GM12878 (cell line): ENCODE results near the gene RBMS1. TPM values are rescaled to one million over a fixed set of nuclear protein-coding genes. Genes with fewer than 3 reads are reported as not detected.

Experiments
- ATAC-seq: fragments of 200-7000 bp; cut with Tn5 transposase; 3 replicates; pipeline ENCODE4 v1.9.1; 2020; ENCODE audit warnings: mild to moderate bottlenecking, moderate library complexity
- BruUV-seq: library from RNA; stranded (reverse); fragments of 400-500 nt; replicated peaks from 2 replicates; lab custom pipeline; 2021; lab: Mats Ljungman, UMichigan
- CTCF ChIA-PET: fragments of 300-600 bp; sonication (Branson Sonifier 250); formaldehyde crosslinking; extraction: SDS; loops from one replicate; lab custom pipeline; 2021; ENCODE audit warnings: inconsistent platforms; lab: Yijun Ruan, JAX
- POLR2A ChIA-PET: fragments of 350-600 bp; formaldehyde crosslinking; extraction: SDS; loops from one replicate; lab custom pipeline; 2021; ENCODE audit warnings: inconsistent platforms; lab: Charles Lee
- RAD21 ChIA-PET: fragments of 300-600 bp; sonication (Branson Sonifier 250); formaldehyde crosslinking; loops from one replicate; lab custom pipeline; 2023; ENCODE audit warnings: antibody characterized with exemption; ENCODE audit not compliant: unreplicated experiment; lab: Charles Lee
- SMC1A ChIA-PET: fragments of 300-600 bp; sonication (Branson Sonifier 250); formaldehyde crosslinking; loops from one replicate; lab custom pipeline; 2023; ENCODE audit not compliant: unreplicated experiment, uncharacterized antibody; lab: Charles Lee
- DNase-seq: peaks from one replicate; pipeline ENCODE4 v3.0.0-alpha.2; 2011; ENCODE audit warnings: low read depth, low spot score
- FAIRE-seq: peaks from 3 replicates; lab custom pipeline; 2011; peaks lifted over from hg19 to GRCh38; lab: Jason Lieb, UNC
- H2AFZ ChIP-seq: 2 replicates; pipeline ENCODE4 v1.6.0; 2011; ENCODE audit warnings: low read depth, low read length, control low read depth; ENCODE audit not compliant: control insufficient read depth
- H3K27ac ChIP-seq: 2 replicates; pipeline ENCODE4 v1.5.1; 2011; ENCODE audit warnings: control low read depth; ENCODE audit not compliant: control insufficient read depth, insufficient read depth
- H3K27me3 ChIP-seq, 2 experiments: replicated peaks in 1 of 2; 2 replicates each; pipeline versions ENCODE4 v1.6.0 to v1.6.1; 2011; ENCODE audit warnings: low read length in 1 of 2; ENCODE audit not compliant: control insufficient read depth in 2 of 2, insufficient read depth in 2 of 2
- H3K36me3 ChIP-seq, 2 experiments: 2 replicates each; pipeline ENCODE4 v1.5.1; 2011; ENCODE audit warnings: low read length in 1 of 2; ENCODE audit not compliant: control insufficient read depth in 2 of 2, insufficient read depth in 2 of 2
- H3K4me1 ChIP-seq: 2 replicates; pipeline ENCODE4 v1.6.1; 2011; ENCODE audit warnings: mild to moderate bottlenecking, low read length, moderate library complexity, mixed read lengths; ENCODE audit not compliant: control insufficient read depth, insufficient read depth
- H3K4me2 ChIP-seq: 2 replicates; pipeline ENCODE4 v1.6.0; 2011; ENCODE audit warnings: control low read depth; ENCODE audit not compliant: control insufficient read depth, insufficient read depth
- H3K4me3 ChIP-seq: fragments of 200-600 bp; sonication (generic); 2 replicates; pipeline ENCODE4 v1.5.1; 2016
- H3K79me2 ChIP-seq: 2 replicates; pipeline ENCODE4 v1.6.0; 2011; ENCODE audit warnings: low read length; ENCODE audit not compliant: control insufficient read depth, insufficient read depth
- H3K9ac ChIP-seq: 2 replicates; pipeline ENCODE4 v1.8.0; 2011; ENCODE audit warnings: low read length, control low read depth, mixed read lengths; ENCODE audit not compliant: control insufficient read depth, insufficient read depth
- H3K9me3 ChIP-seq: replicated peaks from 3 replicates; pipeline ENCODE4 v1.5.1; 2011; ENCODE audit warnings: mild to moderate bottlenecking, low read length; ENCODE audit not compliant: control insufficient read depth, insufficient read depth
- H4K20me1 ChIP-seq: 2 replicates; pipeline ENCODE4 v1.6.0; 2011; ENCODE audit not compliant: control insufficient read depth, insufficient read depth
- HDGF ChIP-seq: fragments of 450-650 bp; IDR thresholded peaks from 2 replicates; pipeline ENCODE4 v1.6.1; 2016; ENCODE audit warnings: antibody characterized with exemption
- IRF4 ChIP-seq: IDR thresholded peaks from 2 replicates; pipeline ENCODE4 v1.6.1; 2011; ENCODE audit warnings: low read depth, low read length
- MXI1 ChIP-seq: fragments of 150-350 bp; IDR thresholded peaks from 2 replicates; pipeline ENCODE4 v1.6.1; 2011; ENCODE audit warnings: low read depth, mild to moderate bottlenecking, inconsistent platforms, low read length, improper control_type of control experiment
- NR2C1 ChIP-seq: fragments of 450-650 bp; IDR thresholded peaks from 2 replicates; pipeline ENCODE4 v1.6.1; 2017; ENCODE audit warnings: antibody characterized with exemption, mild to moderate bottlenecking, moderate library complexity
- RUNX3 ChIP-seq: IDR thresholded peaks from 2 replicates; pipeline ENCODE4 v1.6.1; 2012; ENCODE audit warnings: low read length, inconsistent platforms
- SKIL ChIP-seq: fragments of 450-650 bp; IDR thresholded peaks from 2 replicates; pipeline ENCODE4 v1.6.1; 2017; ENCODE audit warnings: mild to moderate bottlenecking, low read depth, inconsistent platforms; ENCODE audit not compliant: poor library complexity, severe bottlenecking
- WGBS: methylation state at CpG from one replicate; pipeline ENCODE4 v1.1.6; 2016; ENCODE audit warnings: low lambda C conversion rate; ENCODE audit not compliant: insufficient replicate concordance, insufficient coverage; ENCODE audit errors: missing lambda C conversion rate; 5-methylcytosine and 5-hydroxymethylcytosine counted together
- in situ Hi-C: fragments of 300-500 bp; cut with MboI; formaldehyde crosslinking; loops from 9 replicates; pipeline ENCODE4 v1.14.3; 2018; ENCODE audit warnings: mixed read lengths
- intact Hi-C: fragments of 100-400 bp; cut with micrococcal nuclease; formaldehyde crosslinking; loops from one replicate; pipeline ENCODE4 v1.14.2; 2022; ENCODE audit not compliant: unreplicated experiment
- polyA plus RNA-seq, 11 experiments: library from polyadenylated mRNA; depleted of rRNA in 4 of 11; unstranded in 6 of 11; stranded (reverse) in 5 of 11; fragments of >200 nt; fragmentation: Nextera tagmentation in 4 of 11; fragmentation: Illumina TruSeq in 1 of 11; extraction: Ambion mirVana in 4 of 11; extraction: Trizol in 1 of 11; gene quantifications; 1 replicate in 1 of 11; 2 replicates in 10 of 11; pipeline versions ENCODE4 v1.2.1 to v1.2.3, GENCODE V29; 2011 to 2016; ENCODE audit warnings: inconsistent platforms in 2 of 11, missing spikeins in 2 of 11, low read depth in 1 of 11
- total RNA-seq, 4 experiments: library from RNA; depleted of rRNA in 3 of 4; stranded (reverse); fragments of >200 nt in 3 of 4; fragmentation: Illumina TruSeq in 1 of 4; extraction: Trizol in 1 of 4; gene quantifications; 2 replicates each; pipeline versions ENCODE4 v1.2.1 to v1.2.3, GENCODE V29; 2013 to 2021

RBMS1 gene
- total and polyA plus RNA-seq, 10 of the 15 experiments (the other 5 are each of a cell fraction or from before 2014, with no cell fraction given): 0.04 to 0.31 (median 0.17) TPM; not detected in 1

DNA sequence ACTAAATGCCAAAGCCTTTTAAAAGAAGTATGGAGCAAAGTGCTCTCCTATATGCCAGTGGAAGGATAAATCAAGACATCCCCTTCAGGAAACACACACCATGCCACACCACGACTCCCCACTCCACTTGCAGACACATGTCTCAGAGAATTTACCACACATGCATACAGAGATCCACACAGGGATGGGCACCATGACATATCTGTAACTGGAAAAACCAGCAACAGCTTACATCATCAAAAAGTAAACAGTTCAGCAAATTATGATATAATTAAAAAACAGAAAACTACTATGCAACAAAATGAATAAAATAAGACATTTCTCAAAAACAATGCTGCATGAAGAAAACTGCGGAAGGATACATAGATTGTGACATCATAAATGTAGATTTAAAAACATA, 29.6 kb downstream of the RBMS1 start:
- Histone ChIP-seq H3K27ac (no peak overlapping the region), H4K20me1 (no peaks in the 10 kb centered on the region), H2AFZ (no peak overlapping the region), H3K4me1 (no peaks in the 10 kb centered on the region), H3K79me2 (no peaks in the 10 kb centered on the region), H3K36me3 (no peaks in the 10 kb centered on the region), H3K9me3 (no peaks in the 10 kb centered on the region), H3K27me3 (no peaks in the 10 kb centered on the region), H3K4me2 (no peak overlapping the region), H3K4me3 (no peak overlapping the region), H3K9ac (no peak overlapping the region)
- no peak for ATAC-seq
- in situ Hi-C loops: no loop called here
- POLR2A ChIA-PET: no interaction called here
- BruUV-seq: no TSS peak
- no peak for FAIRE-seq
- no peak for TF ChIP-seq IRF4
- no peak for TF ChIP-seq HDGF
- SMC1A ChIA-PET: no interaction called here
- WGBS: 50% methylated on average over 2 of the region's 2 CpGs
- CTCF ChIA-PET: no interaction called here
- DNase-seq: no peak
- RAD21 ChIA-PET: no interaction called here
- intact Hi-C loops: no loop called here

DNA sequence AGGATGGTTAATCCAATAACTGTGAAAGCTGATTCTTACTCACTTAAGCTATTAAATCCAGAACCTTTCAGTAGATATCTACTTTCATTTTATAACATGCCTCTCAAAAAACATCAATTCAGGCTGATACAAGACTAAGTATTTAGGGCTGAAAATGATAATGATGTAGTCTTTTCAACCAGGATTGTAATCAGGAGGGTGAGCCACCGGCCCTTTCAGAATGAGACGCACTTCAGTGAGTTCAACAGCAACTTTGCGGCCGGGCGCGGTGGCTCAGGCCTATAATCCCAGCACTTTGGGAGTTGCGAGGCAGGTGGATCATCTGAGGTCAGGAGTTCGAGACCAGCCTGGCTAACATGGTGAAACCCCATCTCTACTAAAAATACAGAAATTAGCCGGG, 30.4 kb downstream of the RBMS1 start:
- ChIA-PET CTCF (no interaction called here), POLR2A (no interaction called here), RAD21 (no interaction called here), SMC1A (no interaction called here)
- 61% methylated on average over 9 of the region's 9 CpGs for WGBS
- Histone ChIP-seq H3K27ac (no peak overlapping the region), H3K9ac (no peak overlapping the region), H3K79me2 (no peaks in the 10 kb centered on the region), H3K27me3 (no peaks in the 10 kb centered on the region), H4K20me1 (no peaks in the 10 kb centered on the region), H3K4me2 (no peak overlapping the region), H2AFZ (no peak overlapping the region), H3K36me3 (no peaks in the 10 kb centered on the region), H3K4me1 (no peaks in the 10 kb centered on the region), H3K4me3 (no peak overlapping the region), H3K9me3 (no peaks in the 10 kb centered on the region)
- intact Hi-C loops: no loop called here
- no TSS peak for BruUV-seq
- FAIRE-seq: no peak
- no peak for DNase-seq
- TF ChIP-seq MXI1 (no peak), NR2C1 (no peak), RUNX3 (no peak), SKIL (no peak)
- no peak for ATAC-seq
- in situ Hi-C loops: no loop called here
